ENCODE data around the gene TRAM2. TPM values are rescaled to one million over a fixed set of nuclear protein-coding genes. Genes with fewer than 3 reads are reported as not detected.

TRAM2 gene
- total and polyA plus RNA-seq, 9 of the 15 experiments (the other 6 are each of a cell fraction or from before 2014, with no cell fraction given), result 2.6 to 13.3 (median 8.9) TPM

DNA sequence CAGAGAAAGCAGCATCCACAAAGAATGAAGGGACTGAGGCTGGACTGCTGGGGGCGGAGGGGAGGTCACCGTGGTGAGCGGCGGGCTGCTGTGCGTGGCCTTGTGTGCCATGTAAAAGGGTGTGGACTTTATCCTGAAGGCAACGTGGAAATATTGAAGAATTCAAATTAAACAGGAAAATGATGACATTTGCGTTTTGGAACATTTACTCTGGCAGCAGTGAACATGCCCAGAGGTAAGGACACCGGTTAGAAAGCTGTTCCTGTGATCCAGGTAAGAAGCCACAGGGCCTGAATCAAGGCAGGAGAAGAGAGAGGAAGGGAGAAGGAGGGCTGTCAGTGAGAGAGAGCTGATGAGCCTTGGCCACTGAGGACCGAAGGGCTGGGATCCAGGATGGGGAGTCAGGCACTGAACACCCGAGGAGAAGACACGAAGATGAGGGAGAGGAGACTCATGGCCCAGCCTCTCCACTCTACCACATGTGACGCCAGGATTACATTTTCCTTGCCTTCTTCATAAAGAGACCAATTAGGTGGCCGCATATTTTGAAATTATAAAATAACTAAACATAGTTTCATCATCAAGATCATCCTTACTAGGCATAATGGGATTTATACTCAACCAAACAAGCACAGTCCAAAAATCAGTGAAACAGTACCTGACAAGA is 58.4 kb downstream of the TRAM2 start:
- DNase-seq (ENCODE audit: extremely low read depth in 1 of 4, low spot score in 3 of 4), result no peak
- intact Hi-C loops (cut with micrococcal nuclease), result loop anchor here (5.0 to 10.0 kb wide), 2 partner anchors 59 to 234 kb away; partner anchors contain the start of genes MCM3 and TRAM2
- peak overlapping the region; percentile 84 for H3K4me2 ChIP-seq (ENCODE audit: insufficient read depth, low read length)
- BruUV-seq (replicated peaks), result no TSS peak
- H4K20me1 ChIP-seq (replicated peaks; ENCODE audit: control insufficient read depth, insufficient read depth, low read length), result no peaks in the 10 kb centered on the region
- H3K9ac ChIP-seq (ENCODE audit: insufficient read depth in 1 of 2, low read depth in 2 of 2, low read length in 2 of 2), result peak overlapping the region; percentile 70 to 88
- in situ Hi-C loops (cut with MboI), result no loop called here
- WGBS (ENCODE audit: insufficient coverage, low coverage, missing lambda C conversion rate), result 46% methylated on average over 13 of the region's 13 CpGs
- H2AFZ ChIP-seq (ENCODE audit: low read depth, low read length), result peak overlapping the region; percentile 86
- H3K27ac ChIP-seq (ENCODE audit: extremely low read depth, low read depth, low read length), result peak overlapping the region; percentile 90
- peak; percentile 29 for FAIRE-seq
- no peaks in the 10 kb centered on the region for H3K9me3 ChIP-seq (replicated peaks; ENCODE audit: control insufficient read depth, insufficient read depth, low read depth, low read length)
- ChIA-PET POLR2A (interaction anchor here (0.9 to 1.8 kb wide), 2 partner anchors 9 to 35 kb away, joined by 3 to 6 read pairs; no protein-coding TSS in a partner anchor), CTCF (ENCODE audit: low intra/inter-chr PET ratio) (no interaction called here)
- peaks cover 29% of the 10 kb centered on the region; the same call in 2 of the 3 replicates for H3K36me3 ChIP-seq (ENCODE audit: control insufficient read depth, insufficient read depth, low read length)
- H3K9me1 ChIP-seq (ENCODE audit: control insufficient read depth, insufficient read depth, low read length), result peaks cover 3% of the 10 kb centered on the region
- H3K4me1 ChIP-seq (replicated peaks in 1 of 2; ENCODE audit: control insufficient read depth in 2 of 2, insufficient read depth in 2 of 2, low read length in 2 of 2), result peaks cover 30 to 54% of the 10 kb centered on the region in 2 experiments
- H3K4me3 ChIP-seq, result peak overlapping the region; percentile 23; the same call in 1 of the 2 replicates
- H3K27me3 ChIP-seq (ENCODE audit: control insufficient read depth in 2 of 2, insufficient read depth in 2 of 2, low read length in 2 of 2), result no peaks in the 10 kb centered on the region
- H3K79me2 ChIP-seq (ENCODE audit: control insufficient read depth, insufficient read depth, low read length), result peaks cover 6% of the 10 kb centered on the region; the same call in 1 of the 3 replicates
- ATAC-seq, result no peak; the same call in 2 of the 3 replicates
- TF ChIP-seq, protein P1, sequence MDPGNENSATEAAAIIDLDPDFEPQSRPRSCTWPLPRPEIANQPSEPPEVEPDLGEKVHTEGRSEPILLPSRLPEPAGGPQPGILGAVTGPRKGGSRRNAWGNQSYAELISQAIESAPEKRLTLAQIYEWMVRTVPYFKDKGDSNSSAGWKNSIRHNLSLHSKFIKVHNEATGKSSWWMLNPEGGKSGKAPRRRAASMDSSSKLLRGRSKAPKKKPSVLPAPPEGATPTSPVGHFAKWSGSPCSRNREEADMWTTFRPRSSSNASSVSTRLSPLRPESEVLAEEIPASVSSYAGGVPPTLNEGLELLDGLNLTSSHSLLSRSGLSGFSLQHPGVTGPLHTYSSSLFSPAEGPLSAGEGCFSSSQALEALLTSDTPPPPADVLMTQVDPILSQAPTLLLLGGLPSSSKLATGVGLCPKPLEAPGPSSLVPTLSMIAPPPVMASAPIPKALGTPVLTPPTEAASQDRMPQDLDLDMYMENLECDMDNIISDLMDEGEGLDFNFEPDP (CRISPR knock-in tag; IDR thresholded peaks at IDR 0.05), result no peak
- TF ChIP-seq, protein P2, sequence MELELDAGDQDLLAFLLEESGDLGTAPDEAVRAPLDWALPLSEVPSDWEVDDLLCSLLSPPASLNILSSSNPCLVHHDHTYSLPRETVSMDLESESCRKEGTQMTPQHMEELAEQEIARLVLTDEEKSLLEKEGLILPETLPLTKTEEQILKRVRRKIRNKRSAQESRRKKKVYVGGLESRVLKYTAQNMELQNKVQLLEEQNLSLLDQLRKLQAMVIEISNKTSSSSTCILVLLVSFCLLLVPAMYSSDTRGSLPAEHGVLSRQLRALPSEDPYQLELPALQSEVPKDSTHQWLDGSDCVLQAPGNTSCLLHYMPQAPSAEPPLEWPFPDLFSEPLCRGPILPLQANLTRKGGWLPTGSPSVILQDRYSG (tag; conservative IDR thresholded peaks at IDR 0.05; ENCODE audit: low read depth), result 0 out of 2 replicates have a peak, but pooled peaks have one; percentile 28
- TF ChIP-seq SMAD1 (IDR thresholded peaks at IDR 0.05; ENCODE audit: low read depth, low read length, partially characterized antibody), result no peak
- peak; percentile 89 for TF ChIP-seq ZNF316 (IDR thresholded peaks at IDR 0.05)
- no peak for TF ChIP-seq PURB (CRISPR knock-in tag; IDR thresholded peaks at IDR 0.05; ENCODE audit: low read depth)
- no peak for TF ChIP-seq NR4A1 (CRISPR knock-in tag; IDR thresholded peaks at IDR 0.05)
- TF ChIP-seq NR4A1 (tag; IDR thresholded peaks at IDR 0.05), result 0 out of 2 replicates have a peak, but pooled peaks have one; percentile 55
- TF ChIP-seq MAFK (IDR thresholded peaks at IDR 0.05; ENCODE audit: low read length), result 0 out of 2 replicates have a peak, but pooled peaks have one; percentile 27
- TF ChIP-seq, protein P3, sequence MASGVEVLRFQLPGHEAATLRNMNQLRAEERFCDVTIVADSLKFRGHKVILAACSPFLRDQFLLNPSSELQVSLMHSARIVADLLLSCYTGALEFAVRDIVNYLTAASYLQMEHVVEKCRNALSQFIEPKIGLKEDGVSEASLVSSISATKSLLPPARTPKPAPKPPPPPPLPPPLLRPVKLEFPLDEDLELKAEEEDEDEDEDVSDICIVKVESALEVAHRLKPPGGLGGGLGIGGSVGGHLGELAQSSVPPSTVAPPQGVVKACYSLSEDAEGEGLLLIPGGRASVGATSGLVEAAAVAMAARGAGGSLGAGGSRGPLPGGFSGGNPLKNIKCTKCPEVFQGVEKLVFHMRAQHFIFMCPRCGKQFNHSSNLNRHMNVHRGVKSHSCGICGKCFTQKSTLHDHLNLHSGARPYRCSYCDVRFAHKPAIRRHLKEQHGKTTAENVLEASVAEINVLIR (CRISPR knock-in tag; IDR thresholded peaks at IDR 0.05), result no peak
- peak; percentile 19; the same call in 1 of the 2 replicates for TF ChIP-seq MAFF (IDR thresholded peaks at IDR 0.05; ENCODE audit: low read length)
- TF ChIP-seq NEUROD1 (IDR thresholded peaks at IDR 0.05; ENCODE audit: borderline replicate concordance, low read depth, low read length, partially characterized antibody), result peak; percentile 11
- TF ChIP-seq, protein P4, sequence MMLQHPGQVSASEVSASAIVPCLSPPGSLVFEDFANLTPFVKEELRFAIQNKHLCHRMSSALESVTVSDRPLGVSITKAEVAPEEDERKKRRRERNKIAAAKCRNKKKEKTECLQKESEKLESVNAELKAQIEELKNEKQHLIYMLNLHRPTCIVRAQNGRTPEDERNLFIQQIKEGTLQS (IDR thresholded peaks at IDR 0.05), result peak; percentile 38; the same call in 1 of the 2 replicates
- TF ChIP-seq, protein P4 (CRISPR knock-in tag; conservative IDR thresholded peaks at IDR 0.05), result no peak
- no peak for TF ChIP-seq ZNF133 (CRISPR knock-in tag; IDR thresholded peaks at IDR 0.05)
- peak; percentile 79 for TF ChIP-seq C11orf30 (IDR thresholded peaks at IDR 0.05; ENCODE audit: low read depth)
- TF ChIP-seq, protein P5, sequence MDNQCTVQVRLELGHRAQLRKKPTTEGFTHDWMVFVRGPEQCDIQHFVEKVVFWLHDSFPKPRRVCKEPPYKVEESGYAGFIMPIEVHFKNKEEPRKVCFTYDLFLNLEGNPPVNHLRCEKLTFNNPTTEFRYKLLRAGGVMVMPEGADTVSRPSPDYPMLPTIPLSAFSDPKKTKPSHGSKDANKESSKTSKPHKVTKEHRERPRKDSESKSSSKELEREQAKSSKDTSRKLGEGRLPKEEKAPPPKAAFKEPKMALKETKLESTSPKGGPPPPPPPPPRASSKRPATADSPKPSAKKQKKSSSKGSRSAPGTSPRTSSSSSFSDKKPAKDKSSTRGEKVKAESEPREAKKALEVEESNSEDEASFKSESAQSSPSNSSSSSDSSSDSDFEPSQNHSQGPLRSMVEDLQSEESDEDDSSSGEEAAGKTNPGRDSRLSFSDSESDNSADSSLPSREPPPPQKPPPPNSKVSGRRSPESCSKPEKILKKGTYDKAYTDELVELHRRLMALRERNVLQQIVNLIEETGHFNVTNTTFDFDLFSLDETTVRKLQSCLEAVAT (IDR thresholded peaks at IDR 0.05), result no peak
